Measurements from ENCODE around the gene VGLL4.

Gene VGLL4

GRCh38 chr3:11555211-11555782 is 88.4 kb downstream of the VGLL4 start:
- H3K27me3 ChIP-seq (ENCODE audit: insufficient read depth, low read depth): no peaks in the 10 kb centered on the region
- H3K4me2 ChIP-seq: no peak overlapping the region
- H3K27ac ChIP-seq: no peak overlapping the region
- no peaks in the 10 kb centered on the region for H3K36me3 ChIP-seq (ENCODE audit: insufficient read depth)
- H3K4me1 ChIP-seq (ENCODE audit: low read depth, poor library complexity, severe bottlenecking): no peaks in the 10 kb centered on the region
- no peak overlapping the region for H2AFZ ChIP-seq (ENCODE audit: low read depth)
- no peak overlapping the region for H3K4me3 ChIP-seq (IDR thresholded peaks at IDR 0.05; ENCODE audit: insufficient read depth, low read depth, low read length)
- H4K20me1 ChIP-seq (ENCODE audit: insufficient read depth): no peaks in the 10 kb centered on the region
- no peaks in the 10 kb centered on the region for H3K79me2 ChIP-seq (ENCODE audit: insufficient read depth, low read depth)
- TF ChIP-seq, protein P1, sequence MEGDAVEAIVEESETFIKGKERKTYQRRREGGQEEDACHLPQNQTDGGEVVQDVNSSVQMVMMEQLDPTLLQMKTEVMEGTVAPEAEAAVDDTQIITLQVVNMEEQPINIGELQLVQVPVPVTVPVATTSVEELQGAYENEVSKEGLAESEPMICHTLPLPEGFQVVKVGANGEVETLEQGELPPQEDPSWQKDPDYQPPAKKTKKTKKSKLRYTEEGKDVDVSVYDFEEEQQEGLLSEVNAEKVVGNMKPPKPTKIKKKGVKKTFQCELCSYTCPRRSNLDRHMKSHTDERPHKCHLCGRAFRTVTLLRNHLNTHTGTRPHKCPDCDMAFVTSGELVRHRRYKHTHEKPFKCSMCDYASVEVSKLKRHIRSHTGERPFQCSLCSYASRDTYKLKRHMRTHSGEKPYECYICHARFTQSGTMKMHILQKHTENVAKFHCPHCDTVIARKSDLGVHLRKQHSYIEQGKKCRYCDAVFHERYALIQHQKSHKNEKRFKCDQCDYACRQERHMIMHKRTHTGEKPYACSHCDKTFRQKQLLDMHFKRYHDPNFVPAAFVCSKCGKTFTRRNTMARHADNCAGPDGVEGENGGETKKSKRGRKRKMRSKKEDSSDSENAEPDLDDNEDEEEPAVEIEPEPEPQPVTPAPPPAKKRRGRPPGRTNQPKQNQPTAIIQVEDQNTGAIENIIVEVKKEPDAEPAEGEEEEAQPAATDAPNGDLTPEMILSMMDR (conservative IDR thresholded peaks at IDR 0.05; ENCODE audit: low read depth, low read length): no peak
- no peak overlapping the region for H3K9ac ChIP-seq

GRCh38 chr3:11554666-11555065 is 89.0 kb downstream of the VGLL4 start:
- H3K4me1 ChIP-seq (ENCODE audit: low read depth, poor library complexity, severe bottlenecking): no peaks in the 10 kb centered on the region
- TF ChIP-seq, protein P1 (conservative IDR thresholded peaks at IDR 0.05; ENCODE audit: low read depth, low read length): no peak
- H4K20me1 ChIP-seq (ENCODE audit: insufficient read depth): no peaks in the 10 kb centered on the region
- H2AFZ ChIP-seq (ENCODE audit: low read depth): no peak overlapping the region
- H3K4me3 ChIP-seq (IDR thresholded peaks at IDR 0.05; ENCODE audit: insufficient read depth, low read depth, low read length): no peak overlapping the region
- no peak overlapping the region for H3K27ac ChIP-seq
- H3K9ac ChIP-seq: no peak overlapping the region
- H3K79me2 ChIP-seq (ENCODE audit: insufficient read depth, low read depth): no peaks in the 10 kb centered on the region
- H3K4me2 ChIP-seq: no peak overlapping the region
- no peaks in the 10 kb centered on the region for H3K36me3 ChIP-seq (ENCODE audit: insufficient read depth)
- no peaks in the 10 kb centered on the region for H3K27me3 ChIP-seq (ENCODE audit: insufficient read depth, low read depth)

DNA sequence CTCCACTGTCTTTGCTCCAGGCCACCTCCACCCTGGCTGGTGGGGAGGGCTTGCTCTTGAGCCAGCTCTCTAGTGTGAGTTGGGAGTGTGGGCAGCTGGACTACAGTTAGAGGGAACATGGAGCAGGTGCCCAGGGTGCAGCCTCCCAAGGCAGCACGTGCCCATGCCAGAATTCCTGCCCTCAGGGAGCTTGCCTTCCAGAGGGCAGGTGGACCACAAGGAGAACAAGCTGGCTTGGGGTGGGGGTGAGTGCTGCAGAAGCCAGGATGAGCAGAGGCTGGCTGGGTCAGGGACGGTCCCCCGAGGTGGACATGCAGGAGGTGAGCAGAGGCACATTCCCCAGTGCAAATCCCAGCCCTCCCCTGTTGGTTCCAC is 89.5 kb downstream of the VGLL4 start:
- Histone ChIP-seq H3K9ac (no peak overlapping the region), H3K27me3 (ENCODE audit: insufficient read depth, low read depth) (no peaks in the 10 kb centered on the region), H4K20me1 (ENCODE audit: insufficient read depth) (no peaks in the 10 kb centered on the region), H3K36me3 (ENCODE audit: insufficient read depth) (no peaks in the 10 kb centered on the region), H3K4me1 (ENCODE audit: low read depth, poor library complexity, severe bottlenecking) (no peaks in the 10 kb centered on the region), H3K79me2 (ENCODE audit: insufficient read depth, low read depth) (no peaks in the 10 kb centered on the region), H3K4me2 (no peak overlapping the region), H3K27ac (no peak overlapping the region), H2AFZ (ENCODE audit: low read depth) (no peak overlapping the region), H3K4me3 (IDR thresholded peaks at IDR 0.05; ENCODE audit: insufficient read depth, low read depth, low read length) (no peak overlapping the region)
- TF ChIP-seq, protein P1 (conservative IDR thresholded peaks at IDR 0.05; ENCODE audit: low read depth, low read length): no peak

- Histone ChIP-seq H3K79me2 (ENCODE audit: insufficient read depth, low read depth) (no peaks in the 10 kb centered on the region), H3K4me1 (ENCODE audit: low read depth, poor library complexity, severe bottlenecking) (no peaks in the 10 kb centered on the region), H3K4me2 (no peak overlapping the region), H3K27me3 (ENCODE audit: insufficient read depth, low read depth) (no peaks in the 10 kb centered on the region), H3K36me3 (ENCODE audit: insufficient read depth) (no peaks in the 10 kb centered on the region), H2AFZ (ENCODE audit: low read depth) (no peak overlapping the region), H3K27ac (no peak overlapping the region), H3K9ac (no peak overlapping the region), H3K4me3 (IDR thresholded peaks at IDR 0.05; ENCODE audit: insufficient read depth, low read depth, low read length) (no peak overlapping the region), H4K20me1 (ENCODE audit: insufficient read depth) (no peaks in the 10 kb centered on the region)
- TF ChIP-seq, protein P1 (conservative IDR thresholded peaks at IDR 0.05; ENCODE audit: low read depth, low read length): no peak
These were observed 90.1 kb downstream of the VGLL4 start for GRCh38 chr3:11553436-11554235.

All from KMS-11 (cell line).